GM18873 (cell line): ENCODE measurements around the gene MRGPRX3.

Experiments used
- ATAC-seq: cut with Tn5 transposase; IDR thresholded peaks from one replicate; pipeline ENCODE4 v1.9.1; 2021; ENCODE audit warnings: mild to moderate bottlenecking, moderate library complexity, moderate number of reproducible peaks; ENCODE audit not compliant: unreplicated experiment, low FRiP score

Gene MRGPRX3

GRCh38 chr11:18151581-18151980, 19.2 kb downstream of the MRGPRX3 start:
- no peak for ATAC-seq

GRCh38 chr11:18168372-18168771, 36.0 kb downstream of the MRGPRX3 start:
- ATAC-seq = no peak

- ATAC-seq = no peak
Measured at GRCh38 chr11:18171377-18172000, 39.1 kb downstream of the MRGPRX3 start.

GRCh38 chr11:18172666-18173065, 40.3 kb downstream of the MRGPRX3 start, which contains the start of gene MRGPRX4:
MRGPRX4 (plus strand) TSS chr11:18172837; CDS start chr11:18173257, 420 bp downstream.
- ATAC-seq = no peak

- no peak for ATAC-seq
Measured at GRCh38 chr11:18173225-18173866, 41.0 kb downstream of the MRGPRX3 start.
